Prostate gland (tissue), 2 donors: ENCODE results near the gene ARL6IP5.

Experiments
- POLR2AphosphoS5 ChIP-seq: sonication (generic); formaldehyde crosslinking; IDR thresholded peaks from one replicate; pipeline ENCODE4 v1.6.1; 2017; ENCODE audit warnings: antibody characterized with exemption
- TF ChIP-seq, protein P1 (sequence below), 4 experiments: fragments of 200-600 bp in 2 of 4; fragments of 450-650 bp in 2 of 4; sonication (generic) in 2 of 4; IDR thresholded peaks; 1 replicate in 3 of 4; 2 replicates in 1 of 4; pipeline ENCODE4 v1.5.1; 2016 to 2019; ENCODE audit warnings: antibody characterized with exemption in 4 of 4, mild to moderate bottlenecking in 2 of 4, moderate library complexity in 2 of 4

DNA sequence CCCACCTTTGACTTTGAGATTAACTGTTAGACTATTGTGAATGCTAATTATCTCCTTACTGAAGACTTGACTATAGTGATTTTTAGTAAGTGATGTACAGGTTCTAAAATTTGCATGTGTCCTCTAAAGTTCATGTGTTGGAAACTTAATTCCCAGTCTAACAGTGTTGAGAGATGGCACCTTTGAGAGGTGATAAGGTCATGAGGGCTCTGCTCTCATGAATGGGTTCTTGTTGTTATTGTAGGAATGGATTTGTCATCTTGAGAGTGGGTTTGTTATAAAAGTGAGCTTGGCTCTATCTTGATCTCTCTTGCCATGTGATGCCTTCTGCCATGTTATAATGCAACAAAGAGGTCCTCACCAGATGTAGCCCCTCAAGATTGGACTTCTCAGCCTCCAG is 56.6 kb downstream of the ARL6IP5 start:
- TF ChIP-seq, protein P1, sequence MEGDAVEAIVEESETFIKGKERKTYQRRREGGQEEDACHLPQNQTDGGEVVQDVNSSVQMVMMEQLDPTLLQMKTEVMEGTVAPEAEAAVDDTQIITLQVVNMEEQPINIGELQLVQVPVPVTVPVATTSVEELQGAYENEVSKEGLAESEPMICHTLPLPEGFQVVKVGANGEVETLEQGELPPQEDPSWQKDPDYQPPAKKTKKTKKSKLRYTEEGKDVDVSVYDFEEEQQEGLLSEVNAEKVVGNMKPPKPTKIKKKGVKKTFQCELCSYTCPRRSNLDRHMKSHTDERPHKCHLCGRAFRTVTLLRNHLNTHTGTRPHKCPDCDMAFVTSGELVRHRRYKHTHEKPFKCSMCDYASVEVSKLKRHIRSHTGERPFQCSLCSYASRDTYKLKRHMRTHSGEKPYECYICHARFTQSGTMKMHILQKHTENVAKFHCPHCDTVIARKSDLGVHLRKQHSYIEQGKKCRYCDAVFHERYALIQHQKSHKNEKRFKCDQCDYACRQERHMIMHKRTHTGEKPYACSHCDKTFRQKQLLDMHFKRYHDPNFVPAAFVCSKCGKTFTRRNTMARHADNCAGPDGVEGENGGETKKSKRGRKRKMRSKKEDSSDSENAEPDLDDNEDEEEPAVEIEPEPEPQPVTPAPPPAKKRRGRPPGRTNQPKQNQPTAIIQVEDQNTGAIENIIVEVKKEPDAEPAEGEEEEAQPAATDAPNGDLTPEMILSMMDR (IDR thresholded peaks at IDR 0.05), result no peak
- TF ChIP-seq POLR2AphosphoS5, result no peak
